ENCODE measurements around the gene RASGRP3. TPM values are rescaled to one million over a fixed set of nuclear protein-coding genes. Genes with fewer than 3 reads are reported as not detected.

The RASGRP3 gene
- total and polyA plus RNA-seq, 5 experiments from 2014 or later: 0.68 to 3.7 (median 2.2) TPM

GRCh38 chr2:33605056-33605455 lies 128.6 kb downstream of the RASGRP3 start:
- H3K9me3 Mint-ChIP-seq: no peaks in the 10 kb centered on the region
- H3K4me3 Mint-ChIP-seq: no peak overlapping the region
- DNase-seq: no peak
- POLR2A ChIA-PET: no interaction called here
- H3K27me3 Mint-ChIP-seq: peaks cover 0 to 2% (median 0%) of the 10 kb centered on the region in 5 donors
- H3K27ac Mint-ChIP-seq: no peak overlapping the region
- H3K36me3 Mint-ChIP-seq: no peaks in the 10 kb centered on the region
- H3K4me1 Mint-ChIP-seq: peaks cover 0 to 2% (median under 1%) of the 10 kb centered on the region in 4 donors
- no peak for ATAC-seq

GRCh38 chr2:33606100-33606499 lies 129.7 kb downstream of the RASGRP3 start:
- Mint-ChIP-seq H3K27me3 (peaks cover 0 to 2% (median 0%) of the 10 kb centered on the region in 5 donors), H3K36me3 (no peaks in the 10 kb centered on the region), H3K9me3 (no peaks in the 10 kb centered on the region), H3K4me3 (no peak overlapping the region), H3K4me1 (peaks cover 0 to 2% (median 0%) of the 10 kb centered on the region in 4 donors), H3K27ac (no peak overlapping the region)
- no peak for ATAC-seq
- POLR2A ChIA-PET: no interaction called here
- DNase-seq: no peak

DNA sequence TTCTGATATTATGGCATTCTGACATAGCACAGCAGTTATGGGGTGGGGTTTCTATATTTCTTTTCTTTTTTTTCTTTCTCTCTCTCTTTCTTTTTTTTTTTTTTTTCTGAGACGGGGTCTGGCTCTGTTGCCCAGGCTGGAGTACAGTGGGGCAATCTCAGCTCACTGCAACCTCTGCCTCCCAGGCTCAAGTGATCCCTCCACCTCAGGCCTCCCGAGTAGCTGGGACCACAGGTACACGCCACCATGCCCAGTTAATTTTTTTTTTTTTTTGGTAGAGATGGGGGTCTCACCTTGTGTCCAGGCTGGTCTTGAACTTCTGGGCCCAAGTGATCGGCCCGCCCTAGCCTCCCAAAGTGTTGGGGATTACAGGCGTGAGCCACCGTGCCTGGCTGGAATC lies 130.2 kb downstream of the RASGRP3 start:
- no peak for DNase-seq
- POLR2A ChIA-PET: interaction anchor here (0.7 kb wide), 1 partner anchor 11 kb away, joined by 3 read pairs; no protein-coding TSS in a partner anchor
- Mint-ChIP-seq H3K4me3 (no peak overlapping the region), H3K27ac (no peak overlapping the region), H3K27me3 (peaks cover 0 to 4% (median 0%) of the 10 kb centered on the region in 5 donors), H3K4me1 (peaks cover 0 to 2% (median 0%) of the 10 kb centered on the region in 4 donors), H3K36me3 (no peaks in the 10 kb centered on the region), H3K9me3 (no peaks in the 10 kb centered on the region)
- ATAC-seq: no peak

GRCh38 chr2:33607251-33607721 lies 130.8 kb downstream of the RASGRP3 start:
- H3K36me3 Mint-ChIP-seq: no peaks in the 10 kb centered on the region
- no peak overlapping the region for H3K4me3 Mint-ChIP-seq
- H3K4me1 Mint-ChIP-seq: peaks cover 0 to 2% (median 0%) of the 10 kb centered on the region in 4 donors
- H3K27me3 Mint-ChIP-seq: peaks cover 0 to 8% (median 0%) of the 10 kb centered on the region in 5 donors
- POLR2A ChIA-PET: interaction anchor here (0.7 kb wide), 1 partner anchor 11 kb away, joined by 3 read pairs; no protein-coding TSS in a partner anchor
- no peak overlapping the region for H3K27ac Mint-ChIP-seq
- no peaks in the 10 kb centered on the region for H3K9me3 Mint-ChIP-seq
- ATAC-seq: no peak
- no peak for DNase-seq

- POLR2A ChIA-PET: no interaction called here
- ATAC-seq (no peak), DNase-seq (no peak)
- Mint-ChIP-seq H3K27me3 (peaks cover 0 to 8% (median 0%) of the 10 kb centered on the region in 5 donors), H3K9me3 (no peaks in the 10 kb centered on the region), H3K36me3 (no peaks in the 10 kb centered on the region), H3K4me1 (peaks cover 0 to 2% (median 0%) of the 10 kb centered on the region in 4 donors), H3K27ac (no peak overlapping the region), H3K4me3 (no peak overlapping the region)
Measured at GRCh38 chr2:33607905-33608304, 131.5 kb downstream of the RASGRP3 start.

DNA sequence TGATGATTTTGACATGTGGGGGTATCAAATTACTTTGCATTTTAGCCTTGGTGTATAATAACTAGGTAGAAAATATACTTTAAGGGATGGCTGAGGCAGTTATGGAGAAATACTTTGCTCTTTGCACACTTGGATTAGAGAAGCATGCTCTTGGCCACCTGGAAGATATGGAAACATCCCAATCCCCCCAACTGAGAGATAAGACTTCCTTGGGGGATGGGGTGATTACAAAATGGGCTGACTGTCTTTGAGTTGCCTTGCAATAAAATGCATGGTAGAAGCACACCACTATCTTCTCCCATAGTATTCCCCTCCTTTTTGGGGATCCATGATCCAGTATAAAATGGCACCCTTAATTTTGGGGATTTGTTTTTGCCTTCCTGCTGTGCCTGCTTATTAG lies 137.7 kb downstream of the RASGRP3 start:
- POLR2A ChIA-PET: no interaction called here
- DNase-seq: no peak
- no peak overlapping the region for H3K4me3 Mint-ChIP-seq
- peaks cover 4 to 40% (median 15%) of the 10 kb centered on the region in 9 donors for H3K9me3 Mint-ChIP-seq
- peak overlapping the region in 1 of 10 donors; percentile 84 for H3K27ac Mint-ChIP-seq
- H3K27me3 Mint-ChIP-seq: peaks cover 0 to 10% (median 1%) of the 10 kb centered on the region in 5 donors
- no peak for ATAC-seq
- H3K4me1 Mint-ChIP-seq: no peaks in the 10 kb centered on the region
- peaks cover 6 to 25% (median 22%) of the 10 kb centered on the region in 3 donors for H3K36me3 Mint-ChIP-seq

Other genes starting within 250 kb of the RASGRP3 start
- 10 to 100 TPM; 24.0 to 26.9 TPM for gene FAM98A, start 122.7 kb downstream of the RASGRP3 start, total RNA-seq
- 10 to 100 TPM in 2 of 3 donors, 1 to 10 TPM in 1; 9.5 to 14.9 (median 13.4) TPM for gene FAM98A, start 122.7 kb downstream of the RASGRP3 start, polyA plus RNA-seq

Measured in naive thymus-derived CD8-positive, alpha-beta T cell (primary cell).